Measurements from ENCODE around the gene C14orf132. TPM values are rescaled to one million over a fixed set of nuclear protein-coding genes. Genes with fewer than 3 reads are reported as not detected.
A peak's percentile ranks its signal among the peaks of the same experiment; 100 is the strongest.

The C14orf132 gene
- polyA plus RNA-seq, 3 donors = not detected

- Histone ChIP-seq H3K27me3 (ENCODE audit: control insufficient read depth in 2 of 2, insufficient read depth in 2 of 2, low read length in 2 of 2) (no peaks in the 10 kb centered on the region), H4K20me1 (ENCODE audit: insufficient read depth, low read length) (no peaks in the 10 kb centered on the region), H3K4me3 (replicated peaks in 1 of 3; ENCODE audit: low read depth in 2 of 3, low read length in 3 of 3) (no peak overlapping the region), H3K79me2 (ENCODE audit: insufficient read depth, low read length) (no peaks in the 10 kb centered on the region), H3K36me3 (replicated peaks in 1 of 2; ENCODE audit: control insufficient read depth in 1 of 2, insufficient read depth in 2 of 2, low read length in 2 of 2) (no peaks in the 10 kb centered on the region), H3K4me2 (replicated peaks; ENCODE audit: extremely low read depth, low read length, poor library complexity, severe bottlenecking) (no peak overlapping the region), H3K9me3 (replicated peaks in 1 of 2; ENCODE audit: control insufficient read depth in 1 of 2, insufficient read depth in 1 of 2, low read length in 2 of 2) (no peaks in the 10 kb centered on the region), H3K9ac (ENCODE audit: insufficient read depth, low read length, poor library complexity, severe bottlenecking) (no peak overlapping the region), H3K4me1 (ENCODE audit: control insufficient read depth in 1 of 2, insufficient read depth in 2 of 2, low read length in 2 of 2) (no peaks in the 10 kb centered on the region), H2AFZ (ENCODE audit: insufficient read depth, low read depth, low read length, poor library complexity, severe bottlenecking) (no peak overlapping the region), H3K27ac (ENCODE audit: low read depth in 1 of 2, low read length in 2 of 2) (no peak overlapping the region)
- Mint-ChIP-seq H3K27me3 (ENCODE audit: low read depth in 3 of 3) (peaks cover 3 to 7% (median 5%) of the 10 kb centered on the region in 3 donors), H3K36me3 (no peaks in the 10 kb centered on the region), H3K27ac (no peak overlapping the region), H3K4me1 (no peaks in the 10 kb centered on the region), H3K9me3 (peaks cover 0 to 9% (median 2%) of the 10 kb centered on the region in 7 donors), H3K4me3 (no peak overlapping the region)
- no CpG with 5 or more reads among the region's 4 CpGs for WGBS (ENCODE audit: insufficient coverage)
- intact Hi-C loops (cut with micrococcal nuclease) = no loop called here
- no peak for DNase-seq
- TF ChIP-seq, protein P1, sequence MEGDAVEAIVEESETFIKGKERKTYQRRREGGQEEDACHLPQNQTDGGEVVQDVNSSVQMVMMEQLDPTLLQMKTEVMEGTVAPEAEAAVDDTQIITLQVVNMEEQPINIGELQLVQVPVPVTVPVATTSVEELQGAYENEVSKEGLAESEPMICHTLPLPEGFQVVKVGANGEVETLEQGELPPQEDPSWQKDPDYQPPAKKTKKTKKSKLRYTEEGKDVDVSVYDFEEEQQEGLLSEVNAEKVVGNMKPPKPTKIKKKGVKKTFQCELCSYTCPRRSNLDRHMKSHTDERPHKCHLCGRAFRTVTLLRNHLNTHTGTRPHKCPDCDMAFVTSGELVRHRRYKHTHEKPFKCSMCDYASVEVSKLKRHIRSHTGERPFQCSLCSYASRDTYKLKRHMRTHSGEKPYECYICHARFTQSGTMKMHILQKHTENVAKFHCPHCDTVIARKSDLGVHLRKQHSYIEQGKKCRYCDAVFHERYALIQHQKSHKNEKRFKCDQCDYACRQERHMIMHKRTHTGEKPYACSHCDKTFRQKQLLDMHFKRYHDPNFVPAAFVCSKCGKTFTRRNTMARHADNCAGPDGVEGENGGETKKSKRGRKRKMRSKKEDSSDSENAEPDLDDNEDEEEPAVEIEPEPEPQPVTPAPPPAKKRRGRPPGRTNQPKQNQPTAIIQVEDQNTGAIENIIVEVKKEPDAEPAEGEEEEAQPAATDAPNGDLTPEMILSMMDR (IDR thresholded peaks at IDR 0.05) = no peak
These were observed 81.8 kb downstream of the C14orf132 start for GRCh38 chr14:96120941-96121340.

DNA sequence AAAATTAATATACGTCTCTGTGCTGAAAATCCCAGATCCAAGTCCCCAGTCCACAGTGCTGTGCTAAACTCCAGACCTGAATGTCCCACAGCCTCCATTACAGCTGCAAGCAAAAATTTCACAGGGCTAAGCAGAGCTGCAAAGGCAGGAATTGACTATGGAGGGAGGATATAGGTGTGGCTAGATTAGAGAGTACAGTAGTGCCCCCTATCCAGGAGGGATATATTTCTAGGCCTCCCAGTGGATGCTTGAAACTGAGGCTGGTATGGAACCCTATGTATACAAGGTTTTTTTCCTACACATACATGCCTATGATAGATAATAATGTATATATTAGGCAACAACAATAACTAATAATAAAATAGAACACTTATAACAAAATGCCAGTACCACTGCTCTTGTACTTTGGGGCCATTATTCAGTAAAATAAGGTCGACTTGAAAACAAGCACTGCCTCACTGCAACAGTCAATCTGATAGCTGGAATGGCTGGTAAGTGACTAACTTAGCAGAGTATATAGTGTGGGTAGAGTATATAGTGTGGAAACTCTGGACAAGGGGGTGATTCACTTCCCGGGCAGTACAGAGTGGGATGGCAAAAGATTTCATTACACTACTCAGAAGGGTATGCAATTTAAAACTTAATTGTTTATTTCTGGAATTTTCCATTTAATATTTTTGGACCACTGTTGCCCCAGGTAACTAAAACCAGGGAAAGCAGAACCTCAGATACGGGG, 82.7 kb downstream of the C14orf132 start:
- H3K36me3 ChIP-seq (replicated peaks in 1 of 2; ENCODE audit: control insufficient read depth in 1 of 2, insufficient read depth in 2 of 2, low read length in 2 of 2) = no peaks in the 10 kb centered on the region
- Mint-ChIP-seq H3K27me3 (ENCODE audit: low read depth in 3 of 3) (peaks cover 5 to 7% (median 6%) of the 10 kb centered on the region in 3 donors), H3K4me3 (no peak overlapping the region), H3K9me3 (peaks cover 0 to 6% (median 2%) of the 10 kb centered on the region in 7 donors), H3K36me3 (no peaks in the 10 kb centered on the region), H3K4me1 (peaks cover 8% of the 10 kb centered on the region), H3K27ac (peak overlapping the region in 1 of 7 donors; percentile 8)
- intact Hi-C loops (cut with micrococcal nuclease) = no loop called here
- DNase-seq = no peak
- WGBS (ENCODE audit: insufficient coverage) = 85% methylated on average over 2 of the region's 4 CpGs
- no peaks in the 10 kb centered on the region for H3K27me3 ChIP-seq (ENCODE audit: control insufficient read depth in 2 of 2, insufficient read depth in 2 of 2, low read length in 2 of 2)
- no peak overlapping the region for H2AFZ ChIP-seq (ENCODE audit: insufficient read depth, low read depth, low read length, poor library complexity, severe bottlenecking)
- H4K20me1 ChIP-seq (ENCODE audit: insufficient read depth, low read length) = no peaks in the 10 kb centered on the region
- no peak overlapping the region for H3K4me2 ChIP-seq (replicated peaks; ENCODE audit: extremely low read depth, low read length, poor library complexity, severe bottlenecking)
- H3K79me2 ChIP-seq (ENCODE audit: insufficient read depth, low read length) = no peaks in the 10 kb centered on the region
- no peak overlapping the region for H3K4me3 ChIP-seq (replicated peaks in 1 of 3; ENCODE audit: low read depth in 2 of 3, low read length in 3 of 3)
- H3K4me1 ChIP-seq (ENCODE audit: control insufficient read depth in 1 of 2, insufficient read depth in 2 of 2, low read length in 2 of 2) = peaks cover 0 to 6% of the 10 kb centered on the region in 2 donors
- no peak overlapping the region for H3K9ac ChIP-seq (ENCODE audit: insufficient read depth, low read length, poor library complexity, severe bottlenecking)
- TF ChIP-seq, protein P1 (IDR thresholded peaks at IDR 0.05) = no peak
- no peaks in the 10 kb centered on the region for H3K9me3 ChIP-seq (replicated peaks in 1 of 2; ENCODE audit: control insufficient read depth in 1 of 2, insufficient read depth in 1 of 2, low read length in 2 of 2)
- no peak overlapping the region for H3K27ac ChIP-seq (ENCODE audit: low read depth in 1 of 2, low read length in 2 of 2)
